Fibroblast of lung (primary cell): Measurements from ENCODE around the gene KCNG1. TPM values are rescaled to one million over a fixed set of nuclear protein-coding genes. Genes with fewer than 3 reads are reported as not detected.

Experiments
- DNase-seq, 2 donors: peaks; one replicate each; pipeline versions ENCODE4 v3.0.0 to v3.0.0-alpha.2; 2010; ENCODE audit warnings: low read depth in 2 of 2
- H2AFZ ChIP-seq: 2 replicates; pipeline ENCODE4 v1.5.1; 2012; ENCODE audit warnings: low read length, control low read depth, inconsistent platforms
- H3K27ac ChIP-seq: 2 replicates; pipeline ENCODE4 v1.5.1; 2011; ENCODE audit warnings: low read length, control low read depth; ENCODE audit not compliant: insufficient read depth
- H3K27me3 ChIP-seq: 2 replicates; pipeline ENCODE4 v1.5.1; 2011; ENCODE audit warnings: mild to moderate bottlenecking, low read length; ENCODE audit not compliant: control insufficient read depth, insufficient read depth
- H3K36me3 ChIP-seq: 2 replicates; pipeline ENCODE4 v1.5.1; 2011; ENCODE audit warnings: low read length; ENCODE audit not compliant: control insufficient read depth, insufficient read depth
- H3K4me1 ChIP-seq: 2 replicates; pipeline ENCODE4 v1.5.1; 2011; ENCODE audit warnings: low read length; ENCODE audit not compliant: control insufficient read depth, insufficient read depth; ENCODE audit errors: extremely low read depth
- H3K4me2 ChIP-seq: 2 replicates; pipeline ENCODE4 v1.5.1; 2011; ENCODE audit warnings: low read length, control low read depth; ENCODE audit not compliant: insufficient read depth; ENCODE audit errors: extremely low read depth
- H3K4me3 ChIP-seq, 4 experiments: fragments of 200-600 bp in 1 of 4; sonication (generic) in 1 of 4; replicated peaks in 1 of 4; 2 replicates each; pipeline ENCODE4 v1.5.1; 2011 to 2016; ENCODE audit warnings: low read length in 4 of 4, low read depth in 3 of 4, mild to moderate bottlenecking in 3 of 4, control low read depth in 2 of 4, inconsistent platforms in 1 of 4, mixed read lengths in 1 of 4; ENCODE audit not compliant: insufficient read depth in 1 of 4; ENCODE audit errors: control extremely low read depth in 1 of 4
- H3K79me2 ChIP-seq: 2 replicates; pipeline ENCODE4 v1.5.1; 2012; ENCODE audit warnings: mild to moderate bottlenecking, low read length, inconsistent platforms; ENCODE audit not compliant: control insufficient read depth, insufficient read depth
- H3K9ac ChIP-seq: 2 replicates; pipeline ENCODE4 v1.5.1; 2011; ENCODE audit warnings: mild to moderate bottlenecking, low read length, control low read depth; ENCODE audit not compliant: insufficient read depth
- H3K9me3 ChIP-seq: 2 replicates; pipeline ENCODE4 v1.5.1; 2012; ENCODE audit warnings: low read depth, low read length; ENCODE audit not compliant: control insufficient read depth, insufficient read depth
- H4K20me1 ChIP-seq: 2 replicates; pipeline ENCODE4 v1.5.1; 2011; ENCODE audit warnings: low read length; ENCODE audit not compliant: control insufficient read depth, insufficient read depth; ENCODE audit errors: extremely low read depth
- EZH2 ChIP-seq: IDR thresholded peaks from 2 replicates; pipeline ENCODE4 v1.5.1; 2012; ENCODE audit warnings: low read length, control low read depth, mild to moderate bottlenecking; ENCODE audit errors: missing control alignments
- polyA plus RNA-seq, 2 donors: library from polyadenylated mRNA; depleted of rRNA in 1 of 2; stranded (reverse) in 1 of 2; unstranded in 1 of 2; fragments of >200 nt; gene quantifications; 2 replicates each; pipeline ENCODE4 v1.2.1, GENCODE V29; 2011 to 2012; ENCODE audit warnings: missing spikeins in 1 of 2
- total RNA-seq: library from RNA; depleted of rRNA; stranded (reverse); fragments of >200 nt; gene quantifications from 2 replicates; pipeline ENCODE4 v1.2.1, GENCODE V29; 2014
- TF ChIP-seq, protein P1 (sequence below), 2 donors: IDR thresholded peaks in 1 of 2; conservative IDR thresholded peaks in 1 of 2; 1 replicate in 1 of 2; 2 replicates in 1 of 2; pipeline ENCODE4 v1.5.1; 2011 to 2012; ENCODE audit warnings: low read length in 2 of 2, control low read depth in 1 of 2, inconsistent platforms in 1 of 2, low read depth in 1 of 2, mild to moderate bottlenecking in 1 of 2

Gene KCNG1
- total and polyA plus RNA-seq, 2 donors (not counting 1 experiment from before 2014, with no cell fraction given): 1.8 to 9.9 TPM

DNA sequence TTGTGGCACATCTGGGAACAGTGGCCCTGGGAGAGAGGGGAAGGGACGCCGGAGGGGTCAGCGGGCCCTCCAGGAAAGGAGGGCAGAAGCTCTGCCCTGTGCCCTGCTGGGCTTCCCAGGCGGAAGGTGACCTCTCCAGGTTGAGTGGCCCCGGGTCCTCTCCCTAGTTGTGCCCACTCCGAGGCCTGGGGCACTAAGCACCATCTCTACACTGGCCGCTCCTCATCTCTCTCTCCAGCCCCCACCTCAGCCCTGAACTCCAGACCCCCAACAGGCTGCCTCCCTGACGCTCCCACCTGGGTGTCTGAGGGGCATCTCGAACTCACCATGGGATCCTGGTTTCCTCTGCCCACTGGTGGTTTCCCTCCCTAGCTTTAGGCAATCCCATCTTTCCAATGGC is 18.1 kb downstream of the KCNG1 start:
- H3K4me2 ChIP-seq: no peak overlapping the region
- no peaks in the 10 kb centered on the region for H3K36me3 ChIP-seq
- H3K4me3 ChIP-seq: no peak overlapping the region
- DNase-seq: no peak
- H3K79me2 ChIP-seq: no peaks in the 10 kb centered on the region
- no peak overlapping the region for H2AFZ ChIP-seq
- H3K27ac ChIP-seq: no peak overlapping the region
- no peaks in the 10 kb centered on the region for H3K9me3 ChIP-seq
- TF ChIP-seq, protein P1, sequence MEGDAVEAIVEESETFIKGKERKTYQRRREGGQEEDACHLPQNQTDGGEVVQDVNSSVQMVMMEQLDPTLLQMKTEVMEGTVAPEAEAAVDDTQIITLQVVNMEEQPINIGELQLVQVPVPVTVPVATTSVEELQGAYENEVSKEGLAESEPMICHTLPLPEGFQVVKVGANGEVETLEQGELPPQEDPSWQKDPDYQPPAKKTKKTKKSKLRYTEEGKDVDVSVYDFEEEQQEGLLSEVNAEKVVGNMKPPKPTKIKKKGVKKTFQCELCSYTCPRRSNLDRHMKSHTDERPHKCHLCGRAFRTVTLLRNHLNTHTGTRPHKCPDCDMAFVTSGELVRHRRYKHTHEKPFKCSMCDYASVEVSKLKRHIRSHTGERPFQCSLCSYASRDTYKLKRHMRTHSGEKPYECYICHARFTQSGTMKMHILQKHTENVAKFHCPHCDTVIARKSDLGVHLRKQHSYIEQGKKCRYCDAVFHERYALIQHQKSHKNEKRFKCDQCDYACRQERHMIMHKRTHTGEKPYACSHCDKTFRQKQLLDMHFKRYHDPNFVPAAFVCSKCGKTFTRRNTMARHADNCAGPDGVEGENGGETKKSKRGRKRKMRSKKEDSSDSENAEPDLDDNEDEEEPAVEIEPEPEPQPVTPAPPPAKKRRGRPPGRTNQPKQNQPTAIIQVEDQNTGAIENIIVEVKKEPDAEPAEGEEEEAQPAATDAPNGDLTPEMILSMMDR (conservative IDR thresholded peaks at IDR 0.05 in 1 of 2, IDR thresholded peaks at IDR 0.05 in 1 of 2; ENCODE audit: low read depth in 1 of 2, low read length in 2 of 2): no peak
- no peak for TF ChIP-seq EZH2
- H3K27me3 ChIP-seq: peaks cover 2% of the 10 kb centered on the region
- no peaks in the 10 kb centered on the region for H3K4me1 ChIP-seq
- H4K20me1 ChIP-seq: no peaks in the 10 kb centered on the region
- H3K9ac ChIP-seq: no peak overlapping the region

DNA sequence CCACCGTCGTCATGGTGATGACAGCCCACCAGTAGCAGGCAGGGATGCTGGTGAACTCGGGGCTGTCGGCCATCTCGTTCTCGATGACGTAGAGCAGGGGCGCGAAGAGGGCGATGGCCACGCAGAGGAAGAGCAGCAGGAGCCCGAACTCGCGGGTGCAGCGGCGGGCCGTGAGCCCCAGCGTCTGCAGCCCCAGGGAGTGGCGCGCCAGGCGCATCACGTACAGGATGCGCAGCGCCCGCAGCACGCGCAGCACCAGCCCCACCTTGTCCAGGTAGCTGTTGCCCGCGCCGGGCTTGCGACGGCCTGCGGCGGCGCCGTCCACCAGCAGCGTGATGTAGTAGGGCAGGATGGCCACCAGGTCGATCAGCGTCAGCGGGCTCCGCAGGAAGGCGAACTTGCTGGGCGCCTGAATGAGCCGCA is 18.6 kb downstream of the KCNG1 start:
- no peaks in the 10 kb centered on the region for H3K4me1 ChIP-seq
- H3K4me3 ChIP-seq: no peak overlapping the region
- H3K27ac ChIP-seq: no peak overlapping the region
- no peaks in the 10 kb centered on the region for H3K36me3 ChIP-seq
- H4K20me1 ChIP-seq: no peaks in the 10 kb centered on the region
- peaks cover 2% of the 10 kb centered on the region for H3K27me3 ChIP-seq
- no peak overlapping the region for H3K9ac ChIP-seq
- H3K9me3 ChIP-seq: no peaks in the 10 kb centered on the region
- TF ChIP-seq, protein P1 (conservative IDR thresholded peaks at IDR 0.05 in 1 of 2, IDR thresholded peaks at IDR 0.05 in 1 of 2; ENCODE audit: low read depth in 1 of 2, low read length in 2 of 2): no peak
- TF ChIP-seq EZH2: no peak
- H2AFZ ChIP-seq: no peak overlapping the region
- H3K79me2 ChIP-seq: no peaks in the 10 kb centered on the region
- DNase-seq: no peak
- H3K4me2 ChIP-seq: no peak overlapping the region

DNA sequence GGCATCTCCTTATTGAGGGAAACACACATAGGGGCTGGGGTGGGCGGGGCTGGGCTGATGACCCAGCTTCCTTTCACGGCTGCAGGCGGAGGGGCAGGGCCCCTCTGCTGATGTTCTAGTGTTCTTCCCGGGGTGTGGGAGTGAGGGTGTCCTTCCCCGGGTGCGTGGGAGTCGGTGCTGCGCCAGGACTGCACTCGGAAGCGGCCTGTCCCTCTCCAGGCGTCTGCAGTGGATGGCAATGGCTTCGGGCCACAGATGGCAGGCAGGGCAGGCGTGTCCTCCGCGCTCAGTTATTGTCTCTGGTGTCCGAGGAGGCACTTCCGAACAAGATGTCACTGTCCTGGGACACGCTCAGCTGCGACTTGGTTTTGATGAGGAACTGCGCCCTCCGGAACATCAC is 19.2 kb downstream of the KCNG1 start:
- H3K4me2 ChIP-seq: no peak overlapping the region
- H3K79me2 ChIP-seq: no peaks in the 10 kb centered on the region
- no peak for DNase-seq
- H3K4me1 ChIP-seq: no peaks in the 10 kb centered on the region
- no peak overlapping the region for H2AFZ ChIP-seq
- H3K4me3 ChIP-seq: no peak overlapping the region
- H3K36me3 ChIP-seq: no peaks in the 10 kb centered on the region
- peaks cover 2% of the 10 kb centered on the region for H3K27me3 ChIP-seq
- H3K27ac ChIP-seq: no peak overlapping the region
- no peaks in the 10 kb centered on the region for H3K9me3 ChIP-seq
- H4K20me1 ChIP-seq: no peaks in the 10 kb centered on the region
- H3K9ac ChIP-seq: no peak overlapping the region
- TF ChIP-seq EZH2: no peak
- TF ChIP-seq, protein P1 (conservative IDR thresholded peaks at IDR 0.05 in 1 of 2, IDR thresholded peaks at IDR 0.05 in 1 of 2; ENCODE audit: low read depth in 1 of 2, low read length in 2 of 2): no peak
